ENCODE results near the gene ADAMTS18.
"Not testable (repeated sequence)": the region's sequence is repeated elsewhere in the genome, so short reads cannot be mapped to it uniquely, and the experiment has no call there.

ADAMTS18 gene

GRCh38 chr16:77297996-77298395 is 136.8 kb downstream of the ADAMTS18 start:
- Histone ChIP-seq H3K4me1 (ENCODE audit: control insufficient read depth in 2 of 2, insufficient read depth in 2 of 2, low read length in 2 of 2) (no peaks in the 10 kb centered on the region), H3K9ac (ENCODE audit: low read depth in 1 of 2, low read length in 2 of 2) (no peak overlapping the region), H3K27ac (ENCODE audit: low read depth in 2 of 2, low read length in 2 of 2) (no peak overlapping the region), H3K27me3 (ENCODE audit: control insufficient read depth in 2 of 2, insufficient read depth in 2 of 2, low read length in 2 of 2) (peaks cover 4 to 21% of the 10 kb centered on the region in 2 donors), H3K4me3 (ENCODE audit: low read length in 2 of 2) (no peak overlapping the region), H3K36me3 (ENCODE audit: control insufficient read depth in 2 of 2, insufficient read depth in 2 of 2, low read length in 2 of 2) (no peaks in the 10 kb centered on the region), H3K9me3 (ENCODE audit: control insufficient read depth in 2 of 2, low read length in 2 of 2) (no peaks in the 10 kb centered on the region)

GRCh38 chr16:77295896-77296295 is 138.9 kb downstream of the ADAMTS18 start:
- H3K9ac ChIP-seq (ENCODE audit: low read depth in 1 of 2, low read length in 2 of 2): no peak overlapping the region
- H3K4me3 ChIP-seq (ENCODE audit: low read length in 2 of 2): no peak overlapping the region
- H3K4me1 ChIP-seq (ENCODE audit: control insufficient read depth in 2 of 2, insufficient read depth in 2 of 2, low read length in 2 of 2): no peaks in the 10 kb centered on the region
- H3K27ac ChIP-seq (ENCODE audit: low read depth in 2 of 2, low read length in 2 of 2): no peak overlapping the region
- H3K27me3 ChIP-seq (ENCODE audit: control insufficient read depth in 2 of 2, insufficient read depth in 2 of 2, low read length in 2 of 2): peaks cover 4 to 13% of the 10 kb centered on the region in 2 donors
- H3K36me3 ChIP-seq (ENCODE audit: control insufficient read depth in 2 of 2, insufficient read depth in 2 of 2, low read length in 2 of 2): no peaks in the 10 kb centered on the region
- no peaks in the 10 kb centered on the region for H3K9me3 ChIP-seq (ENCODE audit: control insufficient read depth in 2 of 2, low read length in 2 of 2)

DNA sequence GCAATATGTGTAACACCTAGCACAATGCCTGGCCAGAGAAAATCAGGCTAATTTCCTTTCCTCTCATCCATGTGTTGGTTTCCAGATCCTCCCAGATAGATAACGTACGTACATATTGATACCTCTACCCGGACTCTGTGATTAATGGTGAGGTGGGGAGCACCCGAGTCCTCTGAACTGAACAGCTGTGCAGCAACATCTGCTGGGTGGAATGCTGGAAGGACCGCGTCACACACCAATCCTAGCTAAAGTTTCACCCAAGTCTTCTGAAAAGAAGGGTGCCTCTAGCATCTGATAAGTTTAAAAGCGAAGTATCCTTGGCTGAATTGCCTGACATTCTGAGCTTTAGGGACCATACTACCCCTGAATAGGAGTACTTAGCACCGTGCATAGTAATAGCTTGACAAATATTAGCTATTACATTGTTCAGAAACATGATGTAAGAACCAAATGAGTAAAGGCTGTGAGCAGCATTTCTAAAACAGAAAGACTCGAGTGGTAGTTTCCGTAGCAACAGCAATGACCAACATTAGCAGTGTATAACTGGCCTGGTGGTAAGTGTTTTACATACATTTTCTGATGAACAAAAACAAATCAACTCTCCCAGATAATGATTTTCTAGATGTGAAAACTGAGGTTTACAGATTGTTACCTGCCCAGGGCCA is 144.3 kb downstream of the ADAMTS18 start:
- no peaks in the 10 kb centered on the region for H3K4me1 ChIP-seq (ENCODE audit: control insufficient read depth in 2 of 2, insufficient read depth in 2 of 2, low read length in 2 of 2)
- no peak overlapping the region for H3K27ac ChIP-seq (ENCODE audit: low read depth in 2 of 2, low read length in 2 of 2)
- H3K4me3 ChIP-seq (ENCODE audit: low read length in 2 of 2): no peak overlapping the region
- peaks cover 6 to 10% of the 10 kb centered on the region in 2 donors for H3K27me3 ChIP-seq (ENCODE audit: control insufficient read depth in 2 of 2, insufficient read depth in 2 of 2, low read length in 2 of 2)
- H3K36me3 ChIP-seq (ENCODE audit: control insufficient read depth in 2 of 2, insufficient read depth in 2 of 2, low read length in 2 of 2): no peaks in the 10 kb centered on the region
- H3K9me3 ChIP-seq (ENCODE audit: control insufficient read depth in 2 of 2, low read length in 2 of 2): no peaks in the 10 kb centered on the region
- H3K9ac ChIP-seq (ENCODE audit: low read depth in 1 of 2, low read length in 2 of 2): no peak overlapping the region

DNA sequence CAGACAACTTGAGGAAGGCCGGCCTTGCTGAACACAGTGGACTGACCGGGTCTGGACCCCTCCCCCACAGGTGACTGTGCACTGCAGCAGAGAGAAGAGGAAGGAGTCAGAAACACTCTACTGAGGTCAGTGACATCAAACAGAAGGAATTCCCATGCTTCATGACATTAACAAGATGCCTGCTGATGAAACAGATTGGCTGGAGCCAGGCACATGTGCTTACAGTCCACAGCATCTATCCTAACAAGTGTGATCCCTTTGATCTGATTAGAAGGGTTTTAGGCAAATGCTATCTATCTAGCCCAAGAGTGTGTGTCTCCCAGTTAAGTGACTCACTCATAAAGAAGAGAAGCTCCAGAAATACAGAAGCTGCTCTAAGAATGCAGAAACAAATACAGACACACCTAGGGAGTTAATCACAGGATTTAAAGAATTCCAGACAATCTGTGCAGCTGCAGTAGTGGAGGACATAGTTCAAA is 145.5 kb downstream of the ADAMTS18 start:
- H3K9ac ChIP-seq (ENCODE audit: low read depth in 1 of 2, low read length in 2 of 2): no peak overlapping the region
- H3K4me1 ChIP-seq (ENCODE audit: control insufficient read depth in 2 of 2, insufficient read depth in 2 of 2, low read length in 2 of 2): no peaks in the 10 kb centered on the region
- no peak overlapping the region for H3K27ac ChIP-seq (ENCODE audit: low read depth in 2 of 2, low read length in 2 of 2)
- H3K9me3 ChIP-seq (ENCODE audit: control insufficient read depth in 2 of 2, low read length in 2 of 2): no peaks in the 10 kb centered on the region
- peaks cover 5 to 7% of the 10 kb centered on the region in 2 donors for H3K27me3 ChIP-seq (ENCODE audit: control insufficient read depth in 2 of 2, insufficient read depth in 2 of 2, low read length in 2 of 2)
- no peak overlapping the region for H3K4me3 ChIP-seq (ENCODE audit: low read length in 2 of 2)
- H3K36me3 ChIP-seq (ENCODE audit: control insufficient read depth in 2 of 2, insufficient read depth in 2 of 2, low read length in 2 of 2): no peaks in the 10 kb centered on the region

GRCh38 chr16:77288222-77288621 is 146.6 kb downstream of the ADAMTS18 start:
- Histone ChIP-seq H3K36me3 (ENCODE audit: control insufficient read depth in 2 of 2, insufficient read depth in 2 of 2, low read length in 2 of 2) (no peaks in the 10 kb centered on the region), H3K4me1 (ENCODE audit: control insufficient read depth in 2 of 2, insufficient read depth in 2 of 2, low read length in 2 of 2) (no peaks in the 10 kb centered on the region), H3K9me3 (ENCODE audit: control insufficient read depth in 2 of 2, low read length in 2 of 2) (no peaks in the 10 kb centered on the region), H3K9ac (ENCODE audit: low read depth in 1 of 2, low read length in 2 of 2) (no peak overlapping the region), H3K4me3 (ENCODE audit: low read length in 2 of 2) (no peak overlapping the region), H3K27me3 (ENCODE audit: control insufficient read depth in 2 of 2, insufficient read depth in 2 of 2, low read length in 2 of 2) (peaks cover 2 to 5% of the 10 kb centered on the region in 2 donors), H3K27ac (ENCODE audit: low read depth in 2 of 2, low read length in 2 of 2) (no peak overlapping the region)

GRCh38 chr16:77285676-77286075 is 149.2 kb downstream of the ADAMTS18 start:
- peaks cover 2 to 4% of the 10 kb centered on the region in 2 donors for H3K27me3 ChIP-seq (ENCODE audit: control insufficient read depth in 2 of 2, insufficient read depth in 2 of 2, low read length in 2 of 2)
- no peak overlapping the region for H3K9ac ChIP-seq (ENCODE audit: low read depth in 1 of 2, low read length in 2 of 2)
- no peak overlapping the region for H3K4me3 ChIP-seq (ENCODE audit: low read length in 2 of 2)
- no peaks in the 10 kb centered on the region for H3K9me3 ChIP-seq (ENCODE audit: control insufficient read depth in 2 of 2, low read length in 2 of 2)
- H3K27ac ChIP-seq (ENCODE audit: low read depth in 2 of 2, low read length in 2 of 2): no peak overlapping the region
- H3K36me3 ChIP-seq (ENCODE audit: control insufficient read depth in 2 of 2, insufficient read depth in 2 of 2, low read length in 2 of 2): no peaks in the 10 kb centered on the region
- H3K4me1 ChIP-seq (ENCODE audit: control insufficient read depth in 2 of 2, insufficient read depth in 2 of 2, low read length in 2 of 2): no peaks in the 10 kb centered on the region

DNA sequence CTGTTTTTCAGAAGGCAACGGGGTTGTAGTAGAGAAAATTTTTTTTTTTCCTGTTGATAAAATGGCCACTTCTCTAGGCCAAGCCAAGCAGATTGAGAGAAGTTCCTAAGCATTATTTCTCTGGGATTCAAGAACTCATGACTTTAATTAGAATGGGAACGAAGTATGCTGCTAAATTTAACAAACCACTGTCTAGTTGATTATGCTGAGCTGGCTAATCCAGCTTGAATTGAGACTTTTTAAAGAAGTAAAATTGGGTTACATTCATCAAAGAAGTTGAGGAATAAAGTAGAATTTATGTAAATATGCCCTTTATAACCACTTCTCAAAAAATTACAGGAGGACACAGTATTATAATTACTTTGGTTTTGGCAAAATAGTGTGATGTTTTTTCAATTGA is 152.5 kb downstream of the ADAMTS18 start:
- no peak overlapping the region for H3K27ac ChIP-seq (ENCODE audit: low read depth in 2 of 2, low read length in 2 of 2)
- H3K27me3 ChIP-seq (ENCODE audit: control insufficient read depth in 2 of 2, insufficient read depth in 2 of 2, low read length in 2 of 2): no peaks in the 10 kb centered on the region

GRCh38 chr16:77279316-77279715 is 155.5 kb downstream of the ADAMTS18 start:
- not testable (repeated sequence) for H3K4me3 ChIP-seq (ENCODE audit: low read length in 2 of 2); H3K27me3 ChIP-seq (ENCODE audit: control insufficient read depth in 2 of 2, insufficient read depth in 2 of 2, low read length in 2 of 2); H3K27ac ChIP-seq (ENCODE audit: low read depth in 2 of 2, low read length in 2 of 2); H3K9me3 ChIP-seq (ENCODE audit: control insufficient read depth in 2 of 2, low read length in 2 of 2); H3K4me1 ChIP-seq (ENCODE audit: control insufficient read depth in 2 of 2, insufficient read depth in 2 of 2, low read length in 2 of 2); H3K9ac ChIP-seq (ENCODE audit: low read depth in 1 of 2, low read length in 2 of 2); H3K36me3 ChIP-seq (ENCODE audit: control insufficient read depth in 2 of 2, insufficient read depth in 2 of 2, low read length in 2 of 2)

More for the DNA sequence above, 152.5 kb downstream of the ADAMTS18 start:
- Histone ChIP-seq H3K36me3 (ENCODE audit: control insufficient read depth in 2 of 2, insufficient read depth in 2 of 2, low read length in 2 of 2) (no peaks in the 10 kb centered on the region), H3K4me1 (ENCODE audit: control insufficient read depth in 2 of 2, insufficient read depth in 2 of 2, low read length in 2 of 2) (no peaks in the 10 kb centered on the region), H3K9ac (ENCODE audit: low read depth in 1 of 2, low read length in 2 of 2) (no peak overlapping the region), H3K9me3 (ENCODE audit: control insufficient read depth in 2 of 2, low read length in 2 of 2) (no peaks in the 10 kb centered on the region), H3K4me3 (ENCODE audit: low read length in 2 of 2) (no peak overlapping the region)

- no peaks in the 10 kb centered on the region for H3K9me3 ChIP-seq (ENCODE audit: control insufficient read depth in 2 of 2, low read length in 2 of 2)
- H3K27ac ChIP-seq (ENCODE audit: low read depth in 2 of 2, low read length in 2 of 2): no peak overlapping the region
- H3K27me3 ChIP-seq (ENCODE audit: control insufficient read depth in 2 of 2, insufficient read depth in 2 of 2, low read length in 2 of 2): no peaks in the 10 kb centered on the region
- H3K4me1 ChIP-seq (ENCODE audit: control insufficient read depth in 2 of 2, insufficient read depth in 2 of 2, low read length in 2 of 2): no peaks in the 10 kb centered on the region
- no peak overlapping the region for H3K4me3 ChIP-seq (ENCODE audit: low read length in 2 of 2)
- H3K36me3 ChIP-seq (ENCODE audit: control insufficient read depth in 2 of 2, insufficient read depth in 2 of 2, low read length in 2 of 2): no peaks in the 10 kb centered on the region
- no peak overlapping the region for H3K9ac ChIP-seq (ENCODE audit: low read depth in 1 of 2, low read length in 2 of 2)
Measured at GRCh38 chr16:77277571-77277970, 157.3 kb downstream of the ADAMTS18 start.

GRCh38 chr16:77277141-77277540 is 157.7 kb downstream of the ADAMTS18 start:
- Histone ChIP-seq H3K4me1 (ENCODE audit: control insufficient read depth in 2 of 2, insufficient read depth in 2 of 2, low read length in 2 of 2) (no peaks in the 10 kb centered on the region), H3K27me3 (ENCODE audit: control insufficient read depth in 2 of 2, insufficient read depth in 2 of 2, low read length in 2 of 2) (no peaks in the 10 kb centered on the region), H3K9me3 (ENCODE audit: control insufficient read depth in 2 of 2, low read length in 2 of 2) (no peaks in the 10 kb centered on the region), H3K27ac (ENCODE audit: low read depth in 2 of 2, low read length in 2 of 2) (no peak overlapping the region), H3K9ac (ENCODE audit: low read depth in 1 of 2, low read length in 2 of 2) (no peak overlapping the region), H3K4me3 (ENCODE audit: low read length in 2 of 2) (no peak overlapping the region), H3K36me3 (ENCODE audit: control insufficient read depth in 2 of 2, insufficient read depth in 2 of 2, low read length in 2 of 2) (no peaks in the 10 kb centered on the region)
